Epithelial cell of esophagus (primary cell): ENCODE measurements around the gene TTC21A.

Experiments
- DNase-seq: peaks from one replicate; pipeline ENCODE4 v3.0.0; 2010; ENCODE audit warnings: low read depth
- H3K4me3 ChIP-seq: 2 replicates; pipeline ENCODE4 v1.5.1; 2011; ENCODE audit warnings: mild to moderate bottlenecking, low read length, control low read depth
- CTCF ChIP-seq: IDR thresholded peaks from 2 replicates; pipeline ENCODE4 v1.5.1; 2011; ENCODE audit warnings: low read depth, mild to moderate bottlenecking, low read length, control low read depth, inconsistent platforms; ENCODE audit not compliant: insufficient read depth; ENCODE audit errors: missing control alignments

The TTC21A gene

GRCh38 chr3:39102504-39103323, 4.8 kb upstream of the TTC21A start:
- no peak overlapping the region for H3K4me3 ChIP-seq
- DNase-seq: no peak
- no peak for TF ChIP-seq CTCF

GRCh38 chr3:39103324-39103693, 4.2 kb upstream of the TTC21A start:
- TF ChIP-seq CTCF: no peak
- H3K4me3 ChIP-seq: no peak overlapping the region
- no peak for DNase-seq

- TF ChIP-seq CTCF: no peak
- H3K4me3 ChIP-seq: no peak overlapping the region
- no peak for DNase-seq
Observed at GRCh38 chr3:39103791-39104552, 3.5 kb upstream of the TTC21A start.

GRCh38 chr3:39104961-39105686, 2.4 kb upstream of the TTC21A start:
- H3K4me3 ChIP-seq: no peak overlapping the region
- DNase-seq: no peak
- no peak for TF ChIP-seq CTCF

GRCh38 chr3:39105687-39106063, 1.8 kb upstream of the TTC21A start:
- H3K4me3 ChIP-seq: no peak overlapping the region
- no peak for DNase-seq
- no peak for TF ChIP-seq CTCF

- DNase-seq: peak; percentile 57
- TF ChIP-seq CTCF: no peak
- H3K4me3 ChIP-seq: peak overlapping the region; percentile 89
Observed at GRCh38 chr3:39106281-39106811, 1.1 kb upstream of the TTC21A start.
